ENCODE data around the gene CHKA.

The CHKA gene

DNA sequence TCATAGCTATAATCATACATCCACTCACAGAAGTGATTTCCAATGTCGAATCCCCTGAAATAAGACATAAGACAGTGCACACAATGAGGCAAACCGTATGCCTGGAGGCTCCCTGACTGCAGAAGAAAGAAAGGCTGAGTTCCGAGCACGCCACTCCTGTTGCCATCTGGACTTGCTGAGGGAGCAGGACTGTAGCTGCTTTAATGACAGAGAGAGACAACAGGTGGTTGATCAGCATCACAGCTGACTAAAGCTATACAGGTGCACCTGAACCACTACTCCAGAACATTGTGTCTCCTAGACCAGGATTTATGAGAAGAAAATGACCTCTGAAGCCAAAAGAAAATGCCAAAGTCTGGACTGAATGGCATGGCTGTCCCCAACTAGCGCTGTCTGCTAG is 55.3 kb downstream of the CHKA start:
- Histone ChIP-seq H3K4me1 (ENCODE audit: insufficient read depth, insufficient read length) (no peaks in the 10 kb centered on the region), H3K9me3 (ENCODE audit: insufficient read depth, low read length) (no peaks in the 10 kb centered on the region), H3K27me3 (ENCODE audit: insufficient read depth, insufficient read length) (no peaks in the 10 kb centered on the region), H3K36me3 (ENCODE audit: insufficient read depth, insufficient read length, low read length) (peaks cover 94% of the 10 kb centered on the region), H3K9ac (ENCODE audit: insufficient read length, low read depth) (no peak overlapping the region), H3K4me3 (ENCODE audit: insufficient read length, low read depth) (no peak overlapping the region)
- DNase-seq (ENCODE audit: low read depth, low spot score), result no peak
- TF ChIP-seq ZNF274 (IDR thresholded peaks at IDR 0.05; ENCODE audit: low read depth, low read length) (no peak), YY1 (IDR thresholded peaks at IDR 0.05; ENCODE audit: insufficient read depth, insufficient read length) (no peak)

DNA sequence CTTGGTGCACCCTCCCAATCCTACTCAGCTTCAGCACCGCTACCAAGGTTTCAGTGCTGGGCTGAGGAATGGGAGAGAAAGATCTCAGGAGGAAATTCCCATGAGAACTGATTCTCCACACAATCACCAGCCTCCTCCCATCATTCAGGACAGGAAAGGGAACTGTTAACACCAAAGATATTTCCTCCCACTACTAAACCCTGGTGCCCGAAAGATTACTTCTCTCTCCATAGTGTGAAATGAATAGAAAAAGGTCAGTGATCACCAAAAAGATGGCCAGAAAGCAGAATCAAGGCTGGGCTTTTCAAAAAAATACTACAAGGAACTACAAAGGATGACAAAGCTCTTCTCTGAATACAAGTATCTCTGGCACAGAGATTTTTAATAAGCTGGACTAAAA is 56.3 kb downstream of the CHKA start:
- no peaks in the 10 kb centered on the region for H3K9me3 ChIP-seq (ENCODE audit: insufficient read depth, low read length)
- no peaks in the 10 kb centered on the region for H3K27me3 ChIP-seq (ENCODE audit: insufficient read depth, insufficient read length)
- H3K4me3 ChIP-seq (ENCODE audit: insufficient read length, low read depth), result no peak overlapping the region
- TF ChIP-seq SUZ12 (IDR thresholded peaks at IDR 0.05; ENCODE audit: extremely low read depth, insufficient read depth, insufficient read length) (no peak), YY1 (IDR thresholded peaks at IDR 0.05; ENCODE audit: insufficient read depth, insufficient read length) (no peak), ZNF274 (IDR thresholded peaks at IDR 0.05; ENCODE audit: low read depth, low read length) (no peak)
- H3K36me3 ChIP-seq (ENCODE audit: insufficient read depth, insufficient read length, low read length), result peaks cover 90% of the 10 kb centered on the region
- DNase-seq (ENCODE audit: low read depth, low spot score), result no peak
- H3K4me1 ChIP-seq (ENCODE audit: insufficient read depth, insufficient read length), result no peaks in the 10 kb centered on the region
- H3K9ac ChIP-seq (ENCODE audit: insufficient read length, low read depth), result no peak overlapping the region

DNA sequence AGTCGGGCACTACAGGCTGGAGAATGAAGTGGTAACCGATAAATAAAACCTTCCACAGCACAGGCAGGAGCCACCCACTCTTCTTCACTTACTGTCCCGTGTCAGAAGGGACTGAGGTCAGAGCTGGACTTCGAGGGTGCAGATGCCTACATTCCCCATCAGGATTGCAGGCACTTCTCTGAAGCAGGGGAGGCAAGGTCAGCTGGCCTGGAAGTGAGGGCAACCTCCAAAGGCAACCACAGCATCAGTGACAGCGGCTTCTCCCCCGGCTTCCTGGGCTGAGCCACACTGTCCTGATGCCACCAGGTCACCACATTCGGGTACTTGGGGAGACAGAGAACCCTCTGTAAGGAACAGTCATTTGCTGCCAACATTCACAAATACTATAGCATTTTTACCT is 59.7 kb downstream of the CHKA start:
- no peaks in the 10 kb centered on the region for H3K4me1 ChIP-seq (ENCODE audit: insufficient read depth, insufficient read length)
- H3K4me3 ChIP-seq (ENCODE audit: insufficient read length, low read depth), result no peak overlapping the region
- no peak overlapping the region for H3K9ac ChIP-seq (ENCODE audit: insufficient read length, low read depth)
- TF ChIP-seq SUZ12 (IDR thresholded peaks at IDR 0.05; ENCODE audit: extremely low read depth, insufficient read depth, insufficient read length), result no peak
- no peak for TF ChIP-seq ZNF274 (IDR thresholded peaks at IDR 0.05; ENCODE audit: low read depth, low read length)
- TF ChIP-seq YY1 (IDR thresholded peaks at IDR 0.05; ENCODE audit: insufficient read depth, insufficient read length), result no peak
- no peaks in the 10 kb centered on the region for H3K27me3 ChIP-seq (ENCODE audit: insufficient read depth, insufficient read length)
- H3K9me3 ChIP-seq (ENCODE audit: insufficient read depth, low read length), result no peaks in the 10 kb centered on the region
- H3K36me3 ChIP-seq (ENCODE audit: insufficient read depth, insufficient read length, low read length), result peaks cover 70% of the 10 kb centered on the region
- no peak for DNase-seq (ENCODE audit: low read depth, low spot score)

DNA sequence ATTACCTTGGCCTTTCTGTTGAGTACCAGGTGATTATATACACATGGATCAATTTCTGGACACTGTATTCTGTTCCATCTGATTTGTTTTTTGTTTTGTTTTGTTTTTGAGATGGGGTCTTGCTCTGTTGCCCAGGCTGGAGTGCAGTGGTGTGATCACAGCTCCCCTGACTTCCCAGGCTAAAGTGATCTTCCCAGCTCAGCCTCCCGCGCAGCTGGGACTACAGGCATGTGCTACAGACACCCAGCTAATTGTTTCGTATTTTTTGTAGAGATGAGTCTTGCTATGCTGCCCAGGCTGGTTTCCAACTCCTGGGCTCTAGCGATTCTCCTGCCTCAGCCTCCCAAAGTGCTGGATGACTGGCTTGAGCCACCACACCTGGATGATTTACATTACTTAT is 63.4 kb downstream of the CHKA start:
- no peaks in the 10 kb centered on the region for H3K4me1 ChIP-seq (ENCODE audit: insufficient read depth, insufficient read length)
- no peak for DNase-seq (ENCODE audit: low read depth, low spot score)
- H3K27me3 ChIP-seq (ENCODE audit: insufficient read depth, insufficient read length), result no peaks in the 10 kb centered on the region
- TF ChIP-seq YY1 (IDR thresholded peaks at IDR 0.05; ENCODE audit: insufficient read depth, insufficient read length), result no peak
- TF ChIP-seq SUZ12 (IDR thresholded peaks at IDR 0.05; ENCODE audit: extremely low read depth, insufficient read depth, insufficient read length), result no peak
- no peak for TF ChIP-seq ZNF274 (IDR thresholded peaks at IDR 0.05; ENCODE audit: low read depth, low read length)
- no peak overlapping the region for H3K4me3 ChIP-seq (ENCODE audit: insufficient read length, low read depth)
- no peaks in the 10 kb centered on the region for H3K9me3 ChIP-seq (ENCODE audit: insufficient read depth, low read length)
- peaks cover 59% of the 10 kb centered on the region for H3K36me3 ChIP-seq (ENCODE audit: insufficient read depth, insufficient read length, low read length)
- H3K9ac ChIP-seq (ENCODE audit: insufficient read length, low read depth), result no peak overlapping the region

DNA sequence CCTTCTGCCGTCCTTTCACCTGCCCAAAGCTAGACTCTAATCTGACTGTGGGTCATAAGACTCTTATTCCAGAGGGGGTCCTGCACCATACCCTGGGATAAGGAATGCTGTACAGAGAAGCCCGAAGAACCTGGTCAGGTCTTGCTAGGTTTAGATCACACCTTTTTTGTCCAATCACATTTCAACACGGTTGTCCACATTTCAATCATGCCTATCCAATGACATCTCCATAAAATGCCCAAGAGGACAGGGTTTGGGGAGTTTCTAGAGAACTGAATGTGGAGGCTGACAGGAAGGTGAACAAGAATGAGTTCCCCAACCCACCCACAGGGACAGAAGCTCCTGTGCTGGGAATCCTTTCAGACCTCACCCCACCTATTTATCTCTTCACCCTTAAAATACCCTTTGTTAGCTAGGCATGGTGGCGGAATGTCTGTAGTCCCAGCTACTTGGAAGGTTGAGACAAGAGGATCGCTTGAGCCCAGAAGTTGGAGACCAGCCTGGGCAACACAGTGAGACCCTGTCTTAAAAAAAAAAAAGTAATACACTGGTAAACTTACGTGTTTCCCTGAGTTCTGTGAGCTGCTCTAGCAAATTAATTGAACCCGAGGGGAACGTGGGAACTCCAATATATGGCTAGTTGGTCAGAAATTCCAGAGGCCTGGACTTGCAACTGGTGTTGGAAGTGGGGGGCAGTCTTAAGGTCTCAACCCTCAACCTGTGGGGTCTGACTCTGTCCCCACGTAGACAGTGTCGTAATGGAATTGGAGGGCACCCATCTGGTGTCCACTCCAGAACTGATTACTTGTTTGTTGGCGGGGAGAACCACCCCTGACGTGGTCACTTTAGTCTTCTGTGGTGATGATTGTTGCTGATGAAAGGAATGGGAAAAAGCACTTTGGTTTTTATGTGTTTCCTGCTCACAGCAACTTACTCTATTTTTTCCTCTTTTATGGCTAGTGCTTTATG is 64.6 kb downstream of the CHKA start:
- Histone ChIP-seq H3K27me3 (ENCODE audit: insufficient read depth, insufficient read length) (no peaks in the 10 kb centered on the region), H3K9me3 (ENCODE audit: insufficient read depth, low read length) (no peaks in the 10 kb centered on the region), H3K4me3 (ENCODE audit: insufficient read length, low read depth) (no peak overlapping the region), H3K4me1 (ENCODE audit: insufficient read depth, insufficient read length) (peaks cover 2% of the 10 kb centered on the region), H3K9ac (ENCODE audit: insufficient read length, low read depth) (no peak overlapping the region), H3K36me3 (ENCODE audit: insufficient read depth, insufficient read length, low read length) (peaks cover 57% of the 10 kb centered on the region)
- DNase-seq (ENCODE audit: low read depth, low spot score), result no peak
- TF ChIP-seq YY1 (IDR thresholded peaks at IDR 0.05; ENCODE audit: insufficient read depth, insufficient read length) (no peak), ZNF274 (IDR thresholded peaks at IDR 0.05; ENCODE audit: low read depth, low read length) (no peak), SUZ12 (IDR thresholded peaks at IDR 0.05; ENCODE audit: extremely low read depth, insufficient read depth, insufficient read length) (no peak)

DNA sequence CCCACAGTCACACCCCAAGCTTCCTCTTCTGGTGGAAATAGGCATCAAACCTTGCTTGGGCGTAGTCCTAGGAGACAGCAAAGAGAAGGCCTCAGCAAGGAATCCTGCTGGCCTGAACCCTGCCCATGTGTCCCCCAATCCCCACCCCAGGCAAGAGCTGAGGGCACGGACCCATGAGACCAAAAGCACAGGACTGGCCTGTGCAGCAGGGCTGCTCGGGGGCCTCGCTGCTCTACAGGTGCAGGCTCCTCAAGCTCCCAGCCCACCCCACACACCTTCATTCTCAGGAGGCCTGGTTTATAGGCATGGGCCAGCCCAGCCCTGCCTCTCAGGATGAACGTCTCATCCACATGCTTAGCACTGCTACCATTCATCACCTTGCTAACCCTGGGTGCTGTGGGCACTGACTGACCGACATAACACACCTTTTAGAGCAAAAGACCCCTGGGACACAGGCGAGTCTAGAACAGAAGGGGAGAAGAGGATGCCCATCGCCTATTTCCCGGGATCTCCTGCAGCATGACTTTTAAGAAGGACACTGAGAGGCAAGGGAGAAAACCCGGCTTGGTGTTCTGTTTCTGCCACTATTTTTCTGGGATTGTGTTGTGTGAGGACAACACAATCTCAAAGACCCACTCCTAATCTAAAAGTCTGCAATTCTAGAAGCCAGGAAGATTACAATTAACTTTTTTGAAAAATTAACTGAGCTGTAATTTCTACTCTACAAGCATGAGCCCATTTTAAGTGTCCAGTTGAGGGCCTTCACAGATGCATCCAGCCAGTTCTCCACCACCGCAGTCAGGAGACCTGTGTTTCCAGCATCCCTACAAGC is 67.0 kb downstream of the CHKA start:
- Histone ChIP-seq H3K9ac (ENCODE audit: insufficient read length, low read depth) (no peak overlapping the region), H3K4me3 (ENCODE audit: insufficient read length, low read depth) (no peak overlapping the region), H3K4me1 (ENCODE audit: insufficient read depth, insufficient read length) (peaks cover 4% of the 10 kb centered on the region), H3K9me3 (ENCODE audit: insufficient read depth, low read length) (no peaks in the 10 kb centered on the region), H3K27me3 (ENCODE audit: insufficient read depth, insufficient read length) (no peaks in the 10 kb centered on the region), H3K36me3 (ENCODE audit: insufficient read depth, insufficient read length, low read length) (peaks cover 63% of the 10 kb centered on the region)
- DNase-seq (ENCODE audit: low read depth, low spot score), result no peak
- TF ChIP-seq SUZ12 (IDR thresholded peaks at IDR 0.05; ENCODE audit: extremely low read depth, insufficient read depth, insufficient read length) (no peak), YY1 (IDR thresholded peaks at IDR 0.05; ENCODE audit: insufficient read depth, insufficient read length) (no peak), ZNF274 (IDR thresholded peaks at IDR 0.05; ENCODE audit: low read depth, low read length) (no peak)

DNA sequence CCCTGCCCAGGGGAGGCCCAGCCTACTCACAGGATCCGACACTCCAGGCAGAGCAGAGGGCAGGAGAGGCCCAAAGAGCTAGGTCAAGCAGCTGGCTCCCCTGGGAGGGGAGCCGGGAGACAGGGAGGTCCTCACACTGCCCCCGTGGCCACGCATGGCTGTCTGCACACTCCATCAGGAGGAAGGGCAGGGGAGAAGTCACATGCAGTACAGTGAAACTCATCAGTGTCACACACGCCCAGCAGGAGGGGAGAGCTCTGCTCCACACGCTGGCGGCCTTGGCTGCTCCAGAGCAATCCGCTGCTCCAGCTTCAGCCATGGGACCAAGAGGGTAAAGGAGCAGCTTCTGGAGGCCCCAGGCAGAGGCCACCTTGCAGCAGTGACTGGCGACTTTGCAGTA is 68.1 kb downstream of the CHKA start:
- no peaks in the 10 kb centered on the region for H3K27me3 ChIP-seq (ENCODE audit: insufficient read depth, insufficient read length)
- peaks cover 68% of the 10 kb centered on the region for H3K36me3 ChIP-seq (ENCODE audit: insufficient read depth, insufficient read length, low read length)
- peaks cover 4% of the 10 kb centered on the region for H3K4me1 ChIP-seq (ENCODE audit: insufficient read depth, insufficient read length)
- H3K9ac ChIP-seq (ENCODE audit: insufficient read length, low read depth), result no peak overlapping the region
- DNase-seq (ENCODE audit: low read depth, low spot score), result no peak
- no peak overlapping the region for H3K4me3 ChIP-seq (ENCODE audit: insufficient read length, low read depth)
- no peak for TF ChIP-seq YY1 (IDR thresholded peaks at IDR 0.05; ENCODE audit: insufficient read depth, insufficient read length)
- TF ChIP-seq SUZ12 (IDR thresholded peaks at IDR 0.05; ENCODE audit: extremely low read depth, insufficient read depth, insufficient read length), result no peak
- no peak for TF ChIP-seq ZNF274 (IDR thresholded peaks at IDR 0.05; ENCODE audit: low read depth, low read length)
- H3K9me3 ChIP-seq (ENCODE audit: insufficient read depth, low read length), result no peaks in the 10 kb centered on the region
